ENCODE results near the gene ZNF287.
A peak's percentile ranks its signal among the peaks of the same experiment; 100 is the strongest.
"Not testable (repeated sequence)": the region's sequence is repeated elsewhere in the genome, so short reads cannot be mapped to it uniquely, and the experiment has no call there.

The ZNF287 gene

DNA sequence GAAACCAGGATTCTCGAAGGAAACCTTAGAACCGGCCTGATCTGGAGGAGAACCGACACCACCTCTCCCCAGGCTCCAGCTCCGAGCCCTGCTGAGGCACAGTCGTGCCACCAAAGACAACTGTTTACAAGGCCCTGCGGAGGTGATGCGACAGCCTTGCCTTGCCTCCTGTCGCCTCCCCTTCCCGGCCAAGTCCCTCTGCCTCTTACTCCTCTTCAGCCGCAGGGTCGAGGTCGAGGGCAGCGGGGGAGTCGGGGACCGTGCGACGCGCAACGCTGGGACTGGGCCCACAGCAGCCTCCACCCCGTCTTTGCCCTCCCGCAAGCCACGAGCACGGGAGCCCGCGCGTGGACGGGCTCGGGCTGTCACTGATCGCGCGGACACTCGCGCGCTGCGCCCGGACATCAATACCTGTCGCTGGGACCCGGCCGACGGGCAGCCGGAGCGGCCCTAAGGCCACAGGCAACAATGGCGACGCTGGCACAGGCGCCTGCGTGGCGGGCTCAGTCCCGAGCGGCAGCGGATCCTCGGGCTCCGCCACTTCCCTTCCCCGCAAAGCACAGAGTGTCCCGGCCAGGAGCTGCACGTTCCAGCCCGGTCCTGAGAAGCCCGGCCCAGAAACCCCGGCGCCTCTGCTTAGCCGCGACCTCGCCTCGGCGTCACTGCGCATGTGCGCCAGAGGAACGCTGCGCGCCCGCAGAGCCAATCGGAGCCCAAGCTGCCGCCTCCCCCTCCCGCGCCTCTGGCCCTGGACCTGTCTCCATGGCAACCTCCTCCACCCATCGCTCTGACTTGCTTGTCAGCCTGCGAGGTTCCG lies at the start of gene ZNF287:
TSS of gene ZNF287 (minus strand) at position 664 of the 817 bp plus-strand sequence. CDS start 1,473 bp downstream, outside the sequence.
- DNase-seq (ENCODE audit: low read depth in 2 of 3, low spot score in 2 of 3), result peak; percentile 51 to 81 (median 75)

DNA sequence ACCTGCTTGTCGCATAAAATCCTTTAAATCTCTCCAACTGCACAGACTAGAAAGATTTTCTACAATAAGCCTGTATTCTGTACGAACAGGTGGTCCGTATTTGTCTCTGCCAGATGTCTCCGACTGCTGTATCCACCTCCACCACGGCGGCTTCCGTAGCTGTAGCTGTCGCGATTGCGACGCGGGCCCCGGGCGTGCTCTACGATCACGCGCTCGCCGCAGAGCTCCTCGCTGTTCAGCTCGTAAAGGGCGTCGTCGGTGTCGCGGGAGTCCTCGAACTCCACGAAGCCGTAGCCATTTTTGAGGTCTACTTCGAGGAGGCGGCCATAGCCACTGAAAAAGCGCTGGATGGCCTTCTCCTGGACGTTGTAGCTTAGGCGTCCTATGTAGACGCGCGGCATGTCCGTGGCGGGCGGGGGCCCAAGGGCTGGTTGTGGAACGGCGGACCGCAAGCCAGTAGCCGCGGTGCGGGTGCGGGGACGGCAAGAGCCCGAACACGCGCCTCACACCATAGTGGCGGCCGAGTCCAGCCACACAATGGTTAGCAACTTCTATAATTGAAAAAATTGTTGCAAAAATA lies 48.6 kb upstream of the ZNF287 start:
- no peak for DNase-seq (ENCODE audit: low read depth in 2 of 3, low spot score in 2 of 3)

DNA sequence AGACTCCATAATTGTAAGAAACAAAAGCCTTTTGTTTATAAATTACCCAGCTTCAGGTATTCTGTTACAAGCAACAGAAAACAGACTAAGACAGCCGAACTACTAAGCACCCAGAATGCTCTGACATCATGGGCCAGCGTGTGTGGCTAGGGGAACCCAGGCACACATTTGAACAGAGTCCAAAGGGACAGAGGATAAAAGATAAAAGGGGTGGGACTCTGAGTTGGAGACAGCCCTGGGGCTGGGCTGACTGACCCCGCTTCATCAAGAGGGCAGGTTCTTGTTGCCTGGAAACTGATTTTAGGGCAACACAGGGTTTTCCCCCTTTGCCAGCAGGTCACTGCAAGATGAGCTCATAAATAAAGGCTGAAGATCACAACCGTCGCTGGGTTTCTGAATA lies 30.5 kb upstream of the ZNF287 start:
- DNase-seq (ENCODE audit: low read depth in 2 of 3, low spot score in 2 of 3), result no peak

DNA sequence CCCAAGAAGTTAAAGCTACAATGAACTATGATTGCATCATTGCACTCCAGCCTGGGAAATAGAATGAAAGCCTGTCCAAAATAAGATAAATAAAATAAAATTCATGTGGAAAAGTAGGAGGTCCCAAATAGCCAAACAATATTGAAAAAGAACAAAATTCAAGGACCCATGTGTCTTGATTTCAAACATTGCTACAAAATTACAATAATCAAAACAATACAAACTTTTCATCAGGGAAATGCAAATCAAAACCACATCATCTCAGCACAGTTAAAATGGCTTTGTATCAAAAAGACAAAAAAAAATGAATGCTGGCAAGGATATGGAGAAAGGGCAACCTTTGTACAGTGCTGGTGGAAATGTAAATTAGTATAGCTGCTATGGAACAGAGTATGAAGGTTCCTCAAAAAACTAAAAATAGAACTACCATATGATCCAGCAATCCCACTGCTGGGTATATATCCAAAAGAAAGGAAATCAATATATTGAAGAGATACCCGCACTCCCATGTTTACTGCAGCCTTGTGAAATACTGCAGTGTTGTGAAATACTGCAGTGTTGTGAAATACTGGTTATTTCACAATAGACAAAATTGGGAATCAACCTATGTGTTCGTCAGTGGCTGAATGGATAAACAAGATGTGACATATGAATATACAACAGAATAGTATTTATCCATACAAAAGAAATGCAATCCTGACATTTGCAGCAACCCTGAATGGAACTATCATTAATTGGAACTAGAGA lies 24.5 kb upstream of the ZNF287 start:
- no peak for DNase-seq (ENCODE audit: low read depth in 2 of 3, low spot score in 2 of 3)

DNA sequence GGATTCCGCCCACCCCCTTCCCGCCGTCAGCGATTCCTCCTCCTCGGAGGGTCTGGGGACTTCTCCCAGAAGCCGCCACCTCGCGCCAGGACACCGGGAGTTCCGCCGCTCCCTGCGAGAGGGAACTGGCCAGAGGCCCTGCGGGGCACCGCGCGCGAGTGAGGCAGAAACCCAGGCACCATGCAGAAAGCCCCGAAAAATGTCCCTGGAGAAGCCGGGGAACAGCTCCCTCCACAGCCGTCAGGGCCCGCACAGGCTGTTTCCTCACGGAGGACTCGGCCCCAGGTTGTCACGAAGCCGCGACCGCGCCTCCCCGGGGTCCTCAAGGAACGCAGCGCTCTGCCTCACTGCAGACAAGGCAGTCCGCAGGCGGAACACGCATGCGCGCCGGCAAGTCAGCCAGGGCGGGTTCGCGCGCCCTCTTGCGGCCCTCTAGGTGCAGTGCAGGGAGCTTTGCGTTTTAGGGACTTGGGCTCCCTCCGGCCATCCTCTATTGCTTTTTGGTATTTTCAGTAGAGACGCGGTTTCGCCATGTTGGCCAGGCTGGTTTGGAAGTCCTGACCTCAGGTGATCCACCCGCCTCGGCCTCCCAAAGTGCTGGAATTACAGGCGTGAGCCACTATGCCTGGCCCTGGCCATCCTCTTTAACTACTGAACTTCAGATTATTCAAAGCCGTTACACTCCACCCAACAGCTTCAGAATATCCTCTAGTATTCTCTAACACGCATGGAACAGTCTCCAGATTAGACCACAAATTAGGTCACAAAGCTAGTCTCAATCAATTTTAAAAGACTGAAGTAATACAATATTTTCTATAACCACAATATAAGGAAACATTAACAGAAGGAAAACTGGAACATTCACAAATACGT lies 20.3 kb upstream of the ZNF287 start:
- DNase-seq (ENCODE audit: low read depth in 2 of 3, low spot score in 2 of 3), result peak; percentile 79 to 95 (median 81)

DNA sequence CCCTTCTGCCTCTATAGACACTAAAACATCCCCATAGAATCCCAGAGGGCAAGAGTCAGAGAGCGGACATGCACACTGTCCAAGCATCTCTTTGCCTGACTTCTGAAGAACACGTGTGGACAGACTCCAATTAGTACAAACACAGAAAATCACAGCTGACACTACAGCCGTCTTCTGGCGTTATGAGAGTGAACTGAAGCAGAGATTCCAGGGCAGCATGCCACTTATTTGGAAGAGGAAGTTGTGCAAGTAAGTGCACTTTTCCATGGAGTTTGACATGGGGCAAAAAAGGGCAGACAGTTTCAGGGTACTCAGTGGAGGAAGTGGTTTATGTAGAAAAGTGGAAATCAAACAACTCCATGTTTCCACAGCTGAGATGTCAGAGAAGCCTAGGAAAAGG lies 16.8 kb upstream of the ZNF287 start:
- DNase-seq (ENCODE audit: low read depth in 2 of 3, low spot score in 2 of 3), result no peak

DNA sequence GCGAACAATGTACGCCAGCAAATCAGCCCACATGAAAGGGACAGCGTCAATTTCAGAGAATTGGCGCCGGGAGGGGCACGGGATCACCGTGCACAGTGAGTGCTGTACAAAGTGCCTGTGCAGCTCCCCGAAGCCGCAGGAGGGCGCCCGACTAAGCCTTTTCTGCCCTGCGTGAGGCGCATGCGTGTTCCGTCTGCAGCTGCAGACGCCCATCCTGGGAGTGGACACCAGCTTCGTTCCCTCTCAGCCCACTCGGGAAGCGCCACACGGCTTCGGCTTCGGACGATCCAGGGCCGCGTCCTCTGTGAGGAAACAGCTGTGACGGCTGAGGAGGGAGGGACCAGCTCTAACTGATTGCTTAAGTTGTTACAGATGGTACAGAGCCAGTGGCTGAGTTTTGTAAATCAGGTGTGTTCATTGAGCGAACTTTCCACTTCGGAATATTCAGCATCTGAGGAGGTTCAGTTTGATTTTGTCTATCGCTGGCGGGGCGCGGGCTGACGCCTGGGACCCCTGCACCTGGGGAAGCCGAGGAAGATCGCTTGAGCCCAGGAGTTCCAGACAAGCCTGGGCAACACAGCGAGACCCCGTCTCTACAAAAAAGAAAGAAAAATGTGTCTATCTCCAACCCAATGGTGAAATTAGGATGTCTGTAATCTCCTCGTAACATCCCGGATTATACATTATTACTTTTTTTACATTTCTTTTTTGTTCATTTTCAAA lies 15.4 kb upstream of the ZNF287 start:
- DNase-seq (ENCODE audit: low read depth in 2 of 3, low spot score in 2 of 3), result peak; percentile 72 to 83 (median 77)

DNA sequence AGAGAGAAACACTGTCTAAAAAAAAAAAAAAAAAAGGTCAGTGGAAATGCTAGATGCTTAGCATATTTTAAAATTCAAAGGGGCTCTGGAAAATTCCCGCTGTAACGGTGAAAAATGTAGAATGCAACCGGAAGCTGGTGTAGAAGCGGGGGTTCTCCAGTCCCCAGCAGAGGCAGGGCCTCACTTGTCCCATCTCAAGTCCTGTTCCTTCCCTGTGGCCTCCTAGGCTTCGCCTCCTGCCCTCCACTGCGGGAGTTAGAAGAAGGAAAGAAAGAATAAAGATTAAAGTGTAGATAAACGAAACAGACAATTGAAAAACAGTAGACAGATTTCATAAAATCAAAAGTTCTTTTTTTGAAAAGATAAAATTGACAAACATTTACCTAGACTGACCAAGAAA lies 14.8 kb upstream of the ZNF287 start:
- no peak for DNase-seq (ENCODE audit: low read depth in 2 of 3, low spot score in 2 of 3)

DNA sequence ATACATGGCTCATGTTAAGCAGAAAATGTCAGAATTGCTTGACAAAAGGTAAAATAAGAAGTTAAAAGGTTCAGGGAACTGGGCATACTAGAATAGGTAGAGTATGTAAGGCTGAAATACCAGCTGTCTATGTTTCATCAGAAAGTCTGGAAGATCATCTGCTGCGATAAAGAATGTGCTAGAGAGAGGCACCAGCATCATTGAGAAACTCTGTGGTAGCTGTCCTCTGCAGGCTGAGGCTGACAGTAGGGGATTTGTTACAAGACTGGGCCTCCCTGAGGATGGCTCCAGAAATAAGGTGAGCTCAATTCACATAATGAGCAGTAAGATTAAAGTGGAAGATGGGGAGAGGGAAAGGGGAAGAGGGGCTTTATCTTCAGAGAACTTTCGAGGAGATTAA lies 4.5 kb upstream of the ZNF287 start:
- no peak for DNase-seq (ENCODE audit: low read depth in 2 of 3, low spot score in 2 of 3)

DNA sequence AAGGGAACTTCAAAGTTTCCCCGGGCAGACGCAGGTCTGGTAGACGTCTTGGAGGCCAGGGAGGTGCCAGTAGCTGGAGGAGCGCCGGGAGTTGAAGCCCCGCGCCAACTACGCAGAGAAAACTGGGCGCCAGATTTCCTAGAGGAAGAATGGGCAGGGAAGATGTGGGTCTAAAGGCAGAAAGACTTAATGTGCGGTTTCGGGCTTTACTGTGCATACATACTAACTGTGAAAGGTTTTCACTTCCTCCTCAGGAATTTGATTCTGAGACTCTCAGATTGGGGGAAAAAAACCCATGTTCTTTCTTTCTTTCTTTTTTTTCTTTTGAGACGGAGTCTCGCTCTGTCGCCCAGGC lies 331 bp upstream of the ZNF287 start:
- DNase-seq (ENCODE audit: low read depth in 2 of 3, low spot score in 2 of 3), result no peak

DNA sequence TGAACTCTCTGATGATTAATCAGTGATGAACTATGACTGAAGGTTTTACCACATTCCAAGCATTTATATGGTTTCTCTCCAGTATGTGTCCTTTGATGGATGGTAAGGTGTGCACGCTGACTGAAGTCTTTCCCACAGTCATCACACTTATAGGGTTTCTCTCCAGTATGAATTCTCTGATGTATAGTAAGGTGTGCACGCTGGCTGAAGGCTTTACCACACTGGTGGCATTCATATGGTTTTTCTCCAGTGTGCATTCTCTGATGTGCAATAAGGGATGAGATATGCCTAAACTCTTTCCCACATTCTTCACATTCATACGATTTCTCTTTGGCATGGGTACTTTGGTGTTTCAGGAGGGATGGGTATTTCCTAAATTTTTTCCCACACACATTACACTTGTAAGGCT lies 16.4 kb downstream of the ZNF287 start:
- DNase-seq (ENCODE audit: low read depth in 2 of 3, low spot score in 2 of 3), result no peak

DNA sequence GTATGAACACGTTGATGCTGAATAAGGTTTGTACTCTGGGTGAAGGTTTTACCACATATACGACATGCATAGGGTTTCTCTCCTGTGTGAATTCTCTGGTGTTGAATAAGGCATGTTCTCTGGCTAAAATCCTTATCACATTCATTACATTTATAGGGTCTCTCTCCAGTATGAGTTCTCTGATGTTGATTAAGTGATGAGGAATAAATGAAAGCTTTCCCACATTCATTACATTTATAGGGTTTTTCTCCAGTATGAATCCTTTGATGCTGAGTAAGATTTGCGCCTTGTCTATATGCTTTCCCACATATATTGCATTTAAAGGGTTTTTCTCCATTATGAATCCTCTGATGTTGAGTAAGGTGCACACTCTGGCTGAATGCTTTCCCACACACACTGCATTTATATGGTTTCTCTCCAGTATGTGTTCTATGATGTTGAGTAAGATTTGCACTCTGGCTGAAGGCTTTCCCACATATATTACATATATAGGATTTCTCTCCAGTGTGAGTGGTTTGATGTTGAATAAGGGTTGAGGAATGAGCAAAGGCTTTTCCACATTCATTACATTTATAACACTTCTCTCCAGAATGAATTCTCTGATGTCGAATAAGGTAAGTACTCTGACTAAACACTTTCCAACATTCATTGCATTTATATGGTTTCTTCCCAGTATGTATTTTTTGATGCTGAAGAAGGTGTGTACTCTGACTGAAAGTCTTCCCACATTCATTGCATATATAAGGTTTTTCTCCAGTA lies 16.9 kb downstream of the ZNF287 start:
- DNase-seq (ENCODE audit: low read depth in 2 of 3, low spot score in 2 of 3), result no peak

DNA sequence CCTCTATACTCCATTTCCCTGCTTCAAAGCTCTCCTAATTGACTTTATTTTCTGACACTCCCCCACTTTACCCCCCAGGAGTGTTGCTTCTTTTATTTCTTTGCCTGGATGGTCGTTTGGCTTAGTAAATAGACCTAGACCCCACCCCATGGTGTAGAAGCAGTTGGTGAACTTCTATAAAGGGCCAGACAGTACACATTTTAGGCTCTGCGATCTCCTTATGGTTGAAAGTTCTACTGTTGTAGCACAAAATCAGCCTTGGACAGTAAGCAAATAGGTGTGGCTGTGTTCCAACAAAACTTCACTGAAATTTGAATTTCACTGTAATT lies 31.9 kb downstream of the ZNF287 start:
- no peak for DNase-seq (ENCODE audit: low read depth in 2 of 3, low spot score in 2 of 3)

DNA sequence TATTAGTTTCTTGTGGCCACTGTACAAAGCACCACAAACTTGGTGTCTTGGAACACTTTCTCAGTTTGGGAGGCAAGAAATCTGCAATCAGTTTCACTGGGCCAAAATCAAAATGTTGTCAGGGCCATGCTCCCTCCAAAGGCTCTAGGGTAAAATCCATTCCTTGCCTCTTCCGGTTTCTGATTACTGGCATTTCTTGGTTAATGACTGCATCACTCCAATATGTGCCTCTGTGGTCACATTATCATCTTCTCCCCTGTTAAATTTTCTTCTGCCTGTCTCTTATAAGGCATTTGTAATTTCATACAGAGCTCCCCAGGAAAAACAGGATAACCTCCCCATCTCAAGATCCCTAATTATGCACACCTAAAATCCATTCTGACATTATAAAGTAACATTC lies 34.8 kb downstream of the ZNF287 start:
- DNase-seq (ENCODE audit: low read depth in 2 of 3, low spot score in 2 of 3), result no peak

DNA sequence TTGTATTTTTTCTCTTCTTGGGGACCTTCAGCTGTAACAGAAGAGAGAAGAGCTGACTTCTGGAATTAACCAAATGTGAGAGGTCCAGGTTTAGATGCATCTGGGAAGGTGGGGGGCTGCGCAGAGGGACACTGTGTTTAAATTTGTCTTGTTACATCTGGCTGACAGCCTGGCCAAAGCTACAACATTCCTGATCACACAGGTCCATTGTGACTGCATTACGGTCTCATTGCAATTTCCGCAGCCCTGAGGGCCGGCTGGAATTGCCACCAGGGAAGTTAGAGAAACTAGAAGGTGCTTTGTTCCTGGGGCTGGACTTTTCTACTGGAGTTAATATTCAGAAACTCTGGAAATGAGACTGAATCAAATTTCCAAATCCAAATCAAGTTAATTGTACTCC lies 39.1 kb downstream of the ZNF287 start:
- DNase-seq (ENCODE audit: low read depth in 2 of 3, low spot score in 2 of 3), result no peak

DNA sequence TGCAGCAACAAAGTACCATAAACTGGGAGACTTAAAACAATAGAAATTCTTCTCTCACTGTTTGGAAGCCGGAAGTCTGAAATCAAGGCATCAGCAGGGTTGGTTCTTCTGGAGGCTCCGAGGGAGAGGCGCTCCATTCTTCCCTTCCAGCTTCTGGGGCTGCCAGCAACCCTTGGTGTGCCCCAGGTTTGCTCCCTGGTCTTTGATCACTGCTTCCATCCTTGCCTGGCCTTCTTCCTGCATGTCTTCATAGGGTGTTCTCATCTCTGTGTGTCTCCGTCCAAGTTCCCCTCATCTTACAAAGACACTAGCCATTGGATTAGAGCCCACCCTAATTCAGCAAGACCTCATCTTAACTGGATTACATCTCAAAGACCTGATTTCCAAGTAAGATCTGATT lies 41.7 kb downstream of the ZNF287 start:
- DNase-seq (ENCODE audit: low read depth in 2 of 3, low spot score in 2 of 3), result no peak

DNA sequence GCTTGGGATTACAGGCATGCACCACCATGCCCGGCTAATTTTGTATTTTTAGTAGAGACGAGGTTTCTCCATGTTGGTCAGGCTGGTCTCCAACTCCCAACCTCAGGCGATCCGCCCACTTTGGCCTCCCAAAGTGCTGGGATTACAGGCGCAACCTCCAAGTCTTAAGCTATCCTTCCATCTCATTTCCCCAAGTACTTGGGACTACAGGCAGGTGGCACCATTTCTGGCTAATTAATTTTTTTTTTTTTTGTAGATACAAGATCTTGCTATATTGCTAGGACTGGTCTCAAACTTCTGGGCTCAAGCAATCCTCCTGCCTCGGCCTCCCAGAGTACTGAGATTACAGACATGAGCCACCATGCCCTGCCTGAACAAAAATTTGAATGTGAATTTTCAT lies 43.4 kb downstream of the ZNF287 start:
- DNase-seq (ENCODE audit: low read depth in 2 of 3, low spot score in 2 of 3), result not testable (repeated sequence)

DNA sequence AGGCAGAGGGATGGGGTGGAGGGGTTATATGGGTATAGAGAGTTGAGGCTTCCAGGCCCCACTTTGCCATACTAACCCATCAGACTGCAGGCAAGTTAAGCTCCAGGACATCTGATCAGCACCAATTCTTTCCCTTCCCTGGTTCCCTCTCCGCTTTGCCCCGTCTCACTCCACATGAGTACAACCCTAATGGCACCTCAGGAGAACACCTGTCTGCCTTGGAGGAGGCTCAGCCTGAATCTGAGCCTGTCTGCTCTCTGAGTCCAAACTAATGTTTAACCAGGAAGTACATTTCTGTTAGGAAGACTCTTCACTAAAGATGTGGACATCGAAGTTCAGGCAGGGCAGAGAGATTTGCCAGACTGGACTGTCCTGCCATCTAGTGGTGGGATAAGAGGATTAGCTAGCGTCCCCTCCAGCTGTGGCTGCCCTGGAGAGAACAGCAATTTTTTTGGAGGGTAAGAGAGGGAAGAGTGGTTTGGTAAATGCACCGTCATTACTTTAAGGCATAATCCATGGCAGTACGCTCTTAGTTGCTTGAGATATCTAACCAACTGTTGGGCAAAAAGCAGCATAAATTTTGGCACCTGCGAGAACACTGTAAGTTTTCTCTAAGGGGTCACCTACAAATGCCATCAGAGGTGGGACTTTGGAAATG lies 47.8 kb downstream of the ZNF287 start:
- peak in 1 of 3 experiments; percentile 33 for DNase-seq (ENCODE audit: low read depth in 2 of 3, low spot score in 2 of 3)

DNA sequence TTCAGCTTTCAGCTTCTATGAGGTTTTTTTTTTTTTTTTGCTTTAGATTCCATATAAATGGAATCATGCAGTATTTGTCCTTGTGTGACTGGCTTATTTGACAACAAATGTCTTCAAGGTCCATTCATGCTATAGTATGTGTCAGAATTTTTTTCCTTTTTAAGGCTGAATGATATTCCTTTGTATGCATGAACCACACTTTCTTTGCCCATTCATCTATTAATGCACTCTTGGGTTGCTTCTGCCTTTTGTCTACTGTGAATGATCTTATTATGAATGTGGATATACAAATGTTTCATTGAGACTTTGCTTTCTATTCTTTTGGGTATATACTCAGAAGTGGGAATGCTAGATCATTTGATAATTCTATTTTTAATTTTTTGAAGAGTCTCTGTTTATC lies 50.0 kb downstream of the ZNF287 start:
- no peak for DNase-seq (ENCODE audit: low read depth in 2 of 3, low spot score in 2 of 3)
